Activated CD4-positive, alpha-beta T cell treated with anti-CD3 and anti-CD28 coated beads, Interleukin-2, amount 10 ng/mL, durations not matched to agents 7 days and 5 days (primary cell): ENCODE data around the gene SRGAP2B. TPM values are rescaled to one million over a fixed set of nuclear protein-coding genes. Genes with fewer than 3 reads are reported as not detected.
"Not testable (repeated sequence)": the region's sequence is repeated elsewhere in the genome, so short reads cannot be mapped to it uniquely, and the experiment has no call there.

Experiments used
- CTCF ChIA-PET: fragments of 350-600 bp; sonication (Branson Sonifier 250); formaldehyde crosslinking; loops from one replicate; lab custom pipeline; 2021; ENCODE audit warnings: antibody characterized with exemption; lab: Charles Lee
- POLR2A ChIA-PET: fragments of 350-600 bp; sonication (Branson Sonifier 250); formaldehyde crosslinking; loops from one replicate; lab custom pipeline; 2021; ENCODE audit warnings: antibody characterized with exemption; lab: Charles Lee
- DNase-seq: peaks from one replicate; pipeline ENCODE4 v3.0.0-alpha.2; 2020
- H3K27ac Mint-ChIP-seq: one replicate; pipeline ENCODE4 v1.8.0; 2021; ENCODE audit warnings: mild to moderate bottlenecking, moderate library complexity, mixed read lengths
- H3K27me3 Mint-ChIP-seq: one replicate; pipeline ENCODE4 v1.8.0; 2021; ENCODE audit warnings: mixed read lengths
- H3K36me3 Mint-ChIP-seq: one replicate; pipeline ENCODE4 v1.8.0; 2021; ENCODE audit warnings: low read depth, mixed read lengths
- H3K4me1 Mint-ChIP-seq: one replicate; pipeline ENCODE4 v1.8.0; 2021; ENCODE audit warnings: mixed read lengths
- H3K4me3 Mint-ChIP-seq: one replicate; pipeline ENCODE4 v1.8.0; 2021; ENCODE audit warnings: mild to moderate bottlenecking, moderate library complexity, mixed read lengths
- H3K9me3 Mint-ChIP-seq: one replicate; pipeline ENCODE4 v1.8.0; 2021; ENCODE audit warnings: mixed read lengths
- total RNA-seq, 2 experiments: library from RNA; stranded (reverse); gene quantifications; one replicate each; pipeline ENCODE4 v1.2.3, GENCODE V29; 2021

The SRGAP2B gene
- total RNA-seq = 10 to 100 TPM; 31.1 to 32.8 TPM

GRCh38 chr1:145095284-145096057 is at the start of gene SRGAP2B, which contains the start of gene FAM72D:
SRGAP2B (minus strand) TSS chr1:145095328; CDS start chr1:145092901, 2,427 bp downstream.
FAM72D (plus strand) TSS chr1:145095974; CDS start chr1:145096848, 874 bp downstream.
- CTCF ChIA-PET, H3K27ac Mint-ChIP-seq: not testable (repeated sequence)

GRCh38 chr1:145144264-145144913 is 49.3 kb upstream of the SRGAP2B start:
- H3K4me1 Mint-ChIP-seq, CTCF ChIA-PET, H3K36me3 Mint-ChIP-seq, H3K27me3 Mint-ChIP-seq, DNase-seq, H3K27ac Mint-ChIP-seq, H3K9me3 Mint-ChIP-seq, H3K4me3 Mint-ChIP-seq, POLR2A ChIA-PET: not testable (repeated sequence)

More at GRCh38 chr1:145095284-145096057, at the start of gene SRGAP2B, which contains the start of gene FAM72D:
- POLR2A ChIA-PET, H3K9me3 Mint-ChIP-seq, DNase-seq, H3K36me3 Mint-ChIP-seq, H3K4me1 Mint-ChIP-seq, H3K27me3 Mint-ChIP-seq: not testable (repeated sequence)
- H3K4me3 Mint-ChIP-seq = peak within 1 kb of the TSS; percentile 89

GRCh38 chr1:145140549-145140948 is 45.4 kb upstream of the SRGAP2B start:
- H3K9me3 Mint-ChIP-seq, H3K4me3 Mint-ChIP-seq, H3K4me1 Mint-ChIP-seq, POLR2A ChIA-PET, H3K27me3 Mint-ChIP-seq, DNase-seq, CTCF ChIA-PET, H3K27ac Mint-ChIP-seq, H3K36me3 Mint-ChIP-seq: not testable (repeated sequence)

GRCh38 chr1:145134476-145134875 is 39.3 kb upstream of the SRGAP2B start:
- H3K27me3 Mint-ChIP-seq, DNase-seq, H3K9me3 Mint-ChIP-seq, H3K36me3 Mint-ChIP-seq, H3K27ac Mint-ChIP-seq, H3K4me3 Mint-ChIP-seq, CTCF ChIA-PET, H3K4me1 Mint-ChIP-seq, POLR2A ChIA-PET: not testable (repeated sequence)

- H3K27ac Mint-ChIP-seq, H3K9me3 Mint-ChIP-seq, DNase-seq, H3K36me3 Mint-ChIP-seq, POLR2A ChIA-PET, CTCF ChIA-PET, H3K4me3 Mint-ChIP-seq, H3K4me1 Mint-ChIP-seq, H3K27me3 Mint-ChIP-seq: not testable (repeated sequence)
These were observed 33.8 kb upstream of the SRGAP2B start for GRCh38 chr1:145128697-145129469.

- DNase-seq, H3K4me1 Mint-ChIP-seq, POLR2A ChIA-PET: not testable (repeated sequence)
These were observed 32.0 kb upstream of the SRGAP2B start for GRCh38 chr1:145127144-145127543.

GRCh38 chr1:145125112-145125511 is 30.0 kb upstream of the SRGAP2B start:
- H3K4me1 Mint-ChIP-seq, POLR2A ChIA-PET, CTCF ChIA-PET: not testable (repeated sequence)

More at GRCh38 chr1:145127144-145127543, 32.0 kb upstream of the SRGAP2B start:
- H3K9me3 Mint-ChIP-seq, H3K27me3 Mint-ChIP-seq, H3K36me3 Mint-ChIP-seq, H3K27ac Mint-ChIP-seq, H3K4me3 Mint-ChIP-seq, CTCF ChIA-PET: not testable (repeated sequence)

GRCh38 chr1:145123992-145124641 is 29.0 kb upstream of the SRGAP2B start:
- H3K27me3 Mint-ChIP-seq, H3K27ac Mint-ChIP-seq, H3K4me1 Mint-ChIP-seq, H3K36me3 Mint-ChIP-seq, DNase-seq, H3K4me3 Mint-ChIP-seq, CTCF ChIA-PET, POLR2A ChIA-PET, H3K9me3 Mint-ChIP-seq: not testable (repeated sequence)

More at GRCh38 chr1:145125112-145125511, 30.0 kb upstream of the SRGAP2B start:
- H3K27ac Mint-ChIP-seq, DNase-seq, H3K4me3 Mint-ChIP-seq, H3K36me3 Mint-ChIP-seq, H3K27me3 Mint-ChIP-seq, H3K9me3 Mint-ChIP-seq: not testable (repeated sequence)

- H3K4me3 Mint-ChIP-seq, CTCF ChIA-PET, DNase-seq: not testable (repeated sequence)
These were observed 27.9 kb upstream of the SRGAP2B start for GRCh38 chr1:145123062-145123395.

GRCh38 chr1:145122344-145123061 is 27.4 kb upstream of the SRGAP2B start:
- H3K4me3 Mint-ChIP-seq = not testable (repeated sequence)

More at GRCh38 chr1:145123062-145123395, 27.9 kb upstream of the SRGAP2B start:
- H3K4me1 Mint-ChIP-seq, POLR2A ChIA-PET, H3K27ac Mint-ChIP-seq, H3K27me3 Mint-ChIP-seq, H3K9me3 Mint-ChIP-seq, H3K36me3 Mint-ChIP-seq: not testable (repeated sequence)

GRCh38 chr1:145119842-145120241 is 24.7 kb upstream of the SRGAP2B start:
- DNase-seq, H3K27ac Mint-ChIP-seq, H3K36me3 Mint-ChIP-seq, CTCF ChIA-PET, H3K4me1 Mint-ChIP-seq, H3K27me3 Mint-ChIP-seq, POLR2A ChIA-PET, H3K9me3 Mint-ChIP-seq, H3K4me3 Mint-ChIP-seq: not testable (repeated sequence)

More at GRCh38 chr1:145122344-145123061, 27.4 kb upstream of the SRGAP2B start:
- H3K4me1 Mint-ChIP-seq, POLR2A ChIA-PET, CTCF ChIA-PET, H3K27ac Mint-ChIP-seq, H3K9me3 Mint-ChIP-seq, H3K36me3 Mint-ChIP-seq, DNase-seq, H3K27me3 Mint-ChIP-seq: not testable (repeated sequence)
